Measurements from ENCODE around the gene SLC4A5.
"Not testable (repeated sequence)": the region's sequence is repeated elsewhere in the genome, so short reads cannot be mapped to it uniquely, and the experiment has no call there.

DNA sequence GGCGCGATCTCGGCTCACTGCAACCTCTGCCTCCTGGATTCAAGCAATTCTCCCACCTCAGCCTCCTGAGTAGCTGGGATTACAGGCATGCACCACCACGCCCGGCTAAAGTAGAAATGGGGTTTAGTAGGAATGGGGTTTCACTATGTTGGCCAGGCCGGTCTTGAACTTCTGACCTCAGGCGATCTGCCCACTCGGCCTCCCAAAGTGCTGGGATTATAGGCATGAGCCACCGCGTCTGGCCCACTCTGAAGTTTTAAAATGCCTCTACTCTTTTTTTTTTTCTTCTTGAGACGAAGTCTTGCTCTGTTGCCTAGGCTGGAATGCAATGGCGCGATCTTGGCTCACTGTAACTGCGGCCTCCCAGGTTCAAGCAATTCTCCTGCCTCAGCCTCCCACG, 156.5 kb downstream of the SLC4A5 start:
- not testable (repeated sequence) for TF ChIP-seq TAF1, POLR2A, POLR2AphosphoS5 (IDR thresholded peaks at IDR 0.05; ENCODE audit: low read depth, low read length)
